ENCODE results near the gene ABHD10.

ABHD10 gene

DNA sequence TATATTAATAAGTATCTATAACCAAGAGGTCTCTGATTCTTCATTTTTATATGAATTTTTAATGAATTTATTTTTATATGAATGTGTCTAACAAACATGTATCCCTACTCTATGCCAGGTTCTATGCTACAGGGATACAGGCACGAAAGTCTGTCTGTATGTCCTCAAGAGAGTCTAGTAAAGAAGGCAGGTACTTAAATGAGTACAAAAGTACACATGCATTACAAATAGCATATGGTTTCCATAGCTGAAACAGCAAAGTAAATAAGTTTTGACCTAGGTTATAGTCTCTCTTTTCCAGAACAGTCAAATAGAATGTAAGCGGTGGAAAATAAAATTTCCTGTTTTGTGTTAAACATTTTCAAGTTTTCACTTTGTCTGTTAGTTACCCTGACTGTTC, 13.3 kb upstream of the ABHD10 start:
- DNase-seq (ENCODE audit: low read depth, low spot score), result no peak

DNA sequence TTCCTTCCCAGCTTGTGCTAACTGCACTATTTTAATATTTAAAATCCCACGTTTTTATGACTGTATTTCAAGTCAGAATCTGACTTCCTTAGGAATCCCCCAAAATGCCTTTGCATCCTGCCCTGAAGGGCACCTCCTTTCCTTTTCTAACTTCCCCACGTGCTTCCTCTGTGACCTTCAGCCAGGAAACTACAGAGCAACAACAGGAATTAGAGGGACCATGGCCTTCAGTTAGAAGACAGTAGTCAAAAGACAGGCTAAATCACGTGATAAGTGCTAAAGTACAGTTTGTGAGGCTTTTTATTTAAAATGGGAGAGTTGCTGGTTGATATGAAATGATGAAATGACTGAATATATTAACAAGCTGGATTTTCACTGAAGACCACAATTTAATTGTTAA, 11.8 kb upstream of the ABHD10 start:
- no peak for DNase-seq (ENCODE audit: low read depth, low spot score)

DNA sequence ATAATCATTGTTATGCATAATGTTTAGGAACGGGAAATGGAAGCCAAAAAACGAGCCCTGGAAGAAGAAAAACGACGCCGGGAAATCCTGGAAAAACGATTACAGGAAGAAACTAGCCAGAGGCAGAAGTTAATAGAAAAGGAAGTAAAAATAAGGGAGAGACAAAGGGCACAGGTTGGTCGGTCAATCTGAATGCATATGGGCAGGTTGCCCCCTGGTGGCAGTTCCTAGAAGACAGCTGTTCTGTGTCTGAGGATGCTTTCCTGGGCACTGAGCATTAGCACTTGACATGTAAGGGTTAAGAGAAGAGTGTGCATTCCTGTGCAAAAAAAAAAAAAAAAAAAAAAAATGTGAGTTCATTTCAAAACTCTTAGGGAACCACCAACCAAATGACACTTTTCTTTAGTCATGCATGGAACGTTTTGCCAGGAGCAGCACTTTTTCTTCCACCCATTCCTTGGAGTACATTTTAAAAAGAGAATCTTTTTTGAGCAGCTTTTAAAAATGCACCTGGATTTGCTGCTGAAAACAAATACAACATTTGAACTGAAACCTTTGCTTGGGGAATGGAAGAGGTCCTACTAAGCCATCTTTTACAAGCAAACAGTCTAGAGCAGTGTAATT, 11.1 kb upstream of the ABHD10 start:
- peak; percentile 67 for DNase-seq (ENCODE audit: low read depth, low spot score)

DNA sequence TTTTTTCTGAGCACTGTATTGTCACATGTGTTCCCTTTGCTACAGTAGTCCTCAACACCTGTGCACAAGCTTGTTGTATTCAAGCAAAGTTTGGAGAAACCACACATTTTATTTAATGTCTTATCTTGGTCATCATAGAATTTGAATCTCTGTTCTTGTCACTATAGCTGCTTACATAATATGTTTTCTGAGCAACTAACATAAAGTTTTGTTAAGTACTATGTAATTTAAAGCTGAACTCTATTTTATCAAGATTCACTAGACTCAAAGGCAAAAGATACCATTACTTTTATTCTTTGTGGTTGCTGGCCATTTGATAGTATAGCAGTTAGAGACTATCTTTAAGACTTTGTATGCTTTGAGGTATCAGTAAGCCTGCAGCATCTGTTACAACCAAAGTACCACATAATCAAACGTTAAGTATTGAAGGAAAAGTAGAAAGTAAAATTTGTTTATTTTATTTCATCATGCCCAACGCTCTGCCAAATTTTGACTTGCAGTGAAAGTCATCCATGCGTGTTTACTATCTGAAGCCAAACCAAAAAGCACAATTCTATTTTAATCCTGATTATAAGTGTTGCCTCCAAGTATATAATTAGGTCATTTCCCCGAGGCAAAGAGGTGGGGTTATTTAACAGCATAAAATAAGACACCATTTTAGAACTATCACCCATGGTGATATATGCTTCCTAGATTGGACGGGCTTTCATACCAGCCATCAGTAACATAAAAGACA, 10.3 kb upstream of the ABHD10 start:
- no peak for DNase-seq (ENCODE audit: low read depth, low spot score)

DNA sequence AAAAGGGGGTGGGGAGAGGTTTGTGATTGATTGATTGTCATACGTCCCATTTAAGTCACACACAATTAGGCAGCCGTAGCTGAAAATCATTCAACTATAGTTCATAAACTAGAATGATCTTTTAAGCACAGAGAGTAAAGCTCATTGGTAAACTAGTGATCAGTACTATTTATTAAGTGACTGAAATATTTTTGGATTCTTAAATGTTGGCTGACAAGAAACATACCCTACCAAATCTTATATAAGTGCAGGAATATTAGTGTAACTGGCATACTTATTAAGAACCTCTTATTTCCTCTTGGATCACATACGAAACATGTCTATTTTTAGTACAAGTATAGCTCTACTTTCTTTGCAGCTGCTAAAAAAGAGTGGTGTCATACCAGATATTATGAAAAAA, 8.4 kb upstream of the ABHD10 start:
- DNase-seq (ENCODE audit: low read depth, low spot score), result no peak

DNA sequence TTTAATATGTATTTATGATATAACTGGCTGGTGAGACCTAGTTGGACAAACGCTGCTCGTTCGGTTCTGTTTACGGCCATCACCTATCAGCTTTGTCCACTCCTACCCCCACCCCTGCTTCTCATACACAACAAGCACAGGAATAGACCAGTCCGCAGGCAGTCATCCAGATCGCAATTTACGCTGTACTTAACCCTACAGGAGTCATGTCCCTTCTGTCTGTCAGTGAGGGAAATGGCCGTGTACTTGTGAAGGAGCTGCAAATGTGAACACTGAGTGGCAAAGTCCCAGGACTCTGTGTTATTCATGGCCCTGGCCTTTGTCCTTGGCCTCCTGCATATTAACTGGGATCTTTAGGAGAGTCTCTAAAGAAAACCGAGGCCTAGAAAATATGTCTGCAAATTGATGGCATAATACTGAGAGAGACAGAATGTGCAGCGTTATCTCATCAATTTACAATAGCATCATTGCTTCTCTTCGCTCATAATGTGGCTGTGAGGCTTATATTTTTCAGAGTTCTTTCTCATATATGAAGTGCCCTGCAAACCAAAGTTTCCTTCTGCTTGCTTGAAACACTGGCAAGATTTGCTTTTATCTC, 7.2 kb upstream of the ABHD10 start:
- DNase-seq (ENCODE audit: low read depth, low spot score), result no peak

DNA sequence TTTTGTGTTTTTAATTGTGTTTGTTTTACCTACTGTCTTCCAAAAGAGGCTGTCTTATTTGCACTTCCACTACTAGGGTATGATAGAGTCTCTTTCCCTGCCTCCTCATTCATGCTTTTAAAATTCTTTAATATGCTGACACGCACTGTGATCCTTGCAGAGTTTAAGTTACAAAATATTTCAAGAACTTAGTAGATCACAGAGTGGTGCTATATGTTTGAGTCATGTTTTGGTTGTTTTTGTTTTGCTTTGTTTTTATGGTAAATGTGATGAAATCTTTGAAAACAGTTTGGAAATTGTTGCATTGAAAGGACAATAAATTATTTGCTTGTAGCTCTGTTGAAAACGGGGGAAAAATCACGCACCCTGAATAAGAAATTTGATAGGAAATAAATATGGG, 5.9 kb upstream of the ABHD10 start:
- no peak for DNase-seq (ENCODE audit: low read depth, low spot score)

DNA sequence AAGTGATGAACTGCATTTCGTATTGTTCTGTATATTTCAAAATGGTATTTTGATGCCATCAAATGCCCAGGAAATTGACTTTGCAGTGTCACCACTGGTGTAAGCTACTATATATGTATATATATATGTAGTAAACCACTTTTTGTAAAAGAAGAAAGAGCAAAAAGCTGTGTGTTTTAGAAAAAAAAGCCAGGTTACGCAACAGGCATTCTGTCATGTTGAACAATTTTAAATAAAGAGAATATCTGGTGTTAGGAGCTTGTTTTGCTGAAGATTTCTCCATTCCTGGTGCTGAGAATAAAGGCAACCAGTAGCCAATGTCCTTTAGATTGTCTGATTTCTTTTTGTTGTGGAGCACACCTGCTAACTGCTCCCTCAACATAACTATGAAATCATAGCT, 3.7 kb upstream of the ABHD10 start:
- no peak for DNase-seq (ENCODE audit: low read depth, low spot score)

DNA sequence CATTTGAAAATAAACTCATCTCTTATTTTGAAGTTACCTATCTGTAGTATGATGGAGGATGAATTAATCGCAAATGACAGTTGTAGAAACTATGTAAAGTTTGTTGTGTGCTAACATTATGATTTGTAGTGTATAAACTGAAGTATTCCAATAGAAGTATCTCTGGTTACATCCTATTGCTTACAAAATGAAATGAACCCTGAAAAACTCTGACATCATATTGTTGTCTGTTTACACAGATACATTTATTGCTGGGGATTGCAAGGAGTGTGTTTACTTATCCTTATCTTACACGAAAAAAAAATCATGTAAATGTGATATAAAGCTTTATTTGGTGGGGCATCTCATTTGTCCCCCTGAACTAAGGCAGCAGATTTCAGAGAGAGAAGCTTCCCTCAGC, 2.6 kb upstream of the ABHD10 start:
- no peak for DNase-seq (ENCODE audit: low read depth, low spot score)

DNA sequence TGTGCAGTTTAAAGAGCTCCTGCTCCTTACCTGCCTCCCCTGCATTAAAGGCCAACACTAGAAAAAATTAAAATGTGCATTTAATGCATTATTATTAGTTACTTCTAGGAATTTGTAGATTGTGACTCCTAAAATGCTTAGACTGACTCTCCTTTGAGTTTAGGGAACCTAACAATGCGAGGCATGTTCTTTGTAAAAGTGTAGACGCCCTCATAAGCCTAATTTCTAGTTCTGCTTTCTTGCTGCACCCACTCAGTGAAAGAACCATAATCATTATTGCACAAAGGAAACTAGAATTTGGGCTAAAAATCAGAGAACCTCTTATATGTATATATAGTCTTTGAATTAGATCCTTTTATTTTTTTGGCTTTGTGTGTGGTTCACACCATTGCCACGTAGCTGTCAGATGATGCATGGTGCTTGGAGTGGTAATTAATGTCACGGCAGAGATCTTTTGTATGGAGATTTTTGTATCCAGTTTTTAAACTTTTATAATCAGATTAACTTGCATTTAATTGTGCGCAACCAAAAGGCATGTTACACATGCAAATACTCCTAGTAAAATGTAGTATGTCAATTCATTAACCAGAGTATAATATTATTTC, 710 bp downstream of the ABHD10 start:
- DNase-seq (ENCODE audit: low read depth, low spot score), result no peak

DNA sequence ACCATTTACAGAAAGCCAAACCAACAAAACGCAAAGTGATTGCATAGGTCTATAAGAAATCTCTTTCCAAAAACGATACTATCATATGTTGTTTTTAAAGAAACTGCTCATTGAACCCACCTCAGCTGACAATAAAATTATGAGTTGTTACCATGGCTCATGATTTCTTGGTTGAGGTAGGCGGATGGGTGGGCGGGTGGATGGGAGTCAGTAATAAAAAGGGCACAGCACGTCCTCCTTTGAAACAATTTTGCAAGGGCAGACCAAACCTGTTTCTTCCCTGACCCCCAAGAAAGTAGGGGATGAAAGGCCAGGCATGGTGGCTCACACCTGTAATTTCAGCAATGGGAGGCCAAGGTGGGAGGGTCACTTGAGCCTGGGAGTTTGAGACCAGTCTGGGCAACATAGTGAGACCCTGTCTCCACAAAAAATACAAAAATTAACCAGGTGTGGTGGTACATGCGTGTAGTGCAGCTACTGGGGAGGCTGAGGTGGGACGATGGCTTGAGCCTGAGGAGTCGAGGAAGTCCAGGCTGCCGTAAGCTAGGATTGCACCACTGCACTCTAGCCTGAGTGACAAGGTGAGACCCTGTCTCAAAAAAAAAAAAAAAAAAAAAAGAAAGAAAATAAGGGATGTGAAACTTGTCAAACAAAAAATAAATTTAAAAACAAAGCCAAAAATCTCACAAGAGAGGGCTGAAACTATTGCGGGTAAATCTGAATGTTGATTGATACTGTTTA, 2.1 kb downstream of the ABHD10 start:
- no peak for DNase-seq (ENCODE audit: low read depth, low spot score)

DNA sequence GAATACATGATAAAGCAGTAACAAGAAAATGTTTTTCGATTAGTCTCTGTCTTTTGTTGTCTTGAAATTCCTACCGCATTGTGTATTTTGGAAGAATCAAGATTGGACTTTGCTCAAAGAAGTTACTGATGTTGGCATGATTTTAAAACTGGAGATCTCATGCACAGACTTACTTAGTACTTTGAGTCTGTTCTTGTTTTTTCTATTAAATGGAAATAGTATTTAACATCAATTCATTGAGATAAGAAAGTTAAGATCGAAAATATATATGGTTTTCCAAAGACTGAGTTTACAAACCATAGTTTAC, 2.6 kb downstream of the ABHD10 start:
- no peak for DNase-seq (ENCODE audit: low read depth, low spot score)

DNA sequence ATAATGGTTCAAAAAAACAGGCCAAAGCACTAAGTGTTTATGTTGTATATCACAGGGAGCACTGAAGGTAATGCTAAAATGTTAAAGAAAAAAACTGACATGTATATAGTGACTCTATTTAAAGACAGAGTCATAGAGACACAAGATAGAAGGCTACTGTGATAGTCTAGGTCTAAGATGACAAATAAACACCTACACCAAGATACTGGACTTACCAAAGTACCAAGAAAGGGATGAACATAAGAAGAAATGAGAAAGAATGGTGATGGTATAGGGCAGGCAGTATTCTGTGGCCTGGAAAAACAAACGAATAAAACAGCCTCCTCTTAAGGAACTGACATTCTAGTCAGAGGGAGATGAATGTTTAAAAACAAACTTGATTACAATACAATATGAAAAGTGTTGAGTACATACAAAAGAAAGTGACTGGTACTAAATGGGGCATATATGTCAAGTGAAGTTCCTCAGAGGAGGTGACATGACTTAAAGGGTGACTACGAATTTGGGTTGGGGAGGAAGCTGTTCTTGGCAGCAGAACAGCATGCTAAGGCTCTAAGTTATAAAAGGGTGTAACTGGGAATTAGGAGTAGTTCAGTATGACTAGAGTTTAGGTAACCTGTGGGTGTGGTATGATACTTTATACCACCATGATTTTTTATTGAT, 5.9 kb downstream of the ABHD10 start:
- no peak for DNase-seq (ENCODE audit: low read depth, low spot score)

DNA sequence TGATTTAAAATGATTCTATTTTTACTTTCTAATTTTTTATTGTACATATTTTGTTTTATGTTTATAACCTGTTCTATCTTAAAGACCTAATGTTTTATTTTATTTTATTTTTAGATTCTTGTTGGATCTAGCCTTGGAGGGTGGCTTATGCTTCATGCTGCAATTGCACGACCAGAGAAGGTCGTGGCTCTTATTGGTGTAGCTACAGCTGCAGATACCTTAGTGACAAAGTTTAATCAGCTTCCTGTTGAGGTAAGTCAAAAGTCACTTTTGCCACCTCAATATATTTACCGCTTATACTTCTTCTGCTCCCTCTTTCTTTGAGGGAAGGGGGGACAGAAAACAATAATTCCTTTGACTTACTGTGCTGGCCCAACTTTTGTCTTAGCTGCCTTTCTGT, 8.0 kb downstream of the ABHD10 start:
- no peak for DNase-seq (ENCODE audit: low read depth, low spot score)

DNA sequence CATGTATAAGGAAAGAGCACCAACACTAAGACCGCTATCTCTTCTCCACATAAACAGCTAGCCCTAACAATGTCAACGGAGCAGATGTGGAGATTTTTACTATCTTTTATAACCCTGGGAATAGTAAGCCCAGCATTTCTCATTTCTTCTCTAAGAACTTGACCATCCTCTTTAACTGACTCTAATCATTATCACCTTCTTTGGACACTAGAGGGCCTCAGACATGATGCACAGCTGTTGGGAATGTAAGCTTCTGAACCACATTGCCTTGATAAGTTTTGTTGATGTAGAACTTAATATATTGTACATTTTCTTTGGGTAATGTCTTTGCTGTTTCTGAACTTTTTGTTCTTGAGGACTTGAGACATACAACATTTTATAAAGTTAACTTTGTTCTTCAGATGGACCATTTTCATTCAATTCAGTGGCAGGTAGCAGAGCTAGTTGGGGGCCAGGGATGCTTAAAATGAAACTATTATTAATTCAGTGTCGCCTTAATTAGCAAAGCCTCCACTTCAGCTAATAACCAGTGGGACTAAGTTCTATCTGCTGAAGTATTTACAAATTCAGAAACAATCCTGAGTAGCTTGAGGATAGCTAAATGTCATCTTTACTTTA, 10.3 kb downstream of the ABHD10 start:
- DNase-seq (ENCODE audit: low read depth, low spot score), result no peak

DNA sequence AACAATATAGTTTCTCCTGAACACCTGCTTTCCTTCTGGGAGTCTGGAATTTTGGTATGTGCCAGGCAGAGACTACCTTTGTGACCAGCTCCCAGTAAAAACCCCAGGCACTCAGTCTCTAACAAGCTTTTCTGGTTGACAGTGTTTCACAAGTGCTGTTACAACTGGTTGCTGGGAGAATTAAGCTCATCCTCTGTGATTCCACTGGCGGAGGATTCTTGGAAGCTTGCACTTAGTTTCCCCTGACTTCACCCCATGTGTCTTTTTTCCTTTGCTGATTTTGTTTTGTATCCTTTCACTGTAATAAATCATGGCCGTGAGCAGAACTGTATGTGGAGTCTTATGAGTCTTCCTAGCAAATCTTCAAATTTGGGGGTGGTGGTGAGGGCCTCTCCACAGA, 14.2 kb downstream of the ABHD10 start:
- DNase-seq (ENCODE audit: low read depth, low spot score), result no peak

DNA sequence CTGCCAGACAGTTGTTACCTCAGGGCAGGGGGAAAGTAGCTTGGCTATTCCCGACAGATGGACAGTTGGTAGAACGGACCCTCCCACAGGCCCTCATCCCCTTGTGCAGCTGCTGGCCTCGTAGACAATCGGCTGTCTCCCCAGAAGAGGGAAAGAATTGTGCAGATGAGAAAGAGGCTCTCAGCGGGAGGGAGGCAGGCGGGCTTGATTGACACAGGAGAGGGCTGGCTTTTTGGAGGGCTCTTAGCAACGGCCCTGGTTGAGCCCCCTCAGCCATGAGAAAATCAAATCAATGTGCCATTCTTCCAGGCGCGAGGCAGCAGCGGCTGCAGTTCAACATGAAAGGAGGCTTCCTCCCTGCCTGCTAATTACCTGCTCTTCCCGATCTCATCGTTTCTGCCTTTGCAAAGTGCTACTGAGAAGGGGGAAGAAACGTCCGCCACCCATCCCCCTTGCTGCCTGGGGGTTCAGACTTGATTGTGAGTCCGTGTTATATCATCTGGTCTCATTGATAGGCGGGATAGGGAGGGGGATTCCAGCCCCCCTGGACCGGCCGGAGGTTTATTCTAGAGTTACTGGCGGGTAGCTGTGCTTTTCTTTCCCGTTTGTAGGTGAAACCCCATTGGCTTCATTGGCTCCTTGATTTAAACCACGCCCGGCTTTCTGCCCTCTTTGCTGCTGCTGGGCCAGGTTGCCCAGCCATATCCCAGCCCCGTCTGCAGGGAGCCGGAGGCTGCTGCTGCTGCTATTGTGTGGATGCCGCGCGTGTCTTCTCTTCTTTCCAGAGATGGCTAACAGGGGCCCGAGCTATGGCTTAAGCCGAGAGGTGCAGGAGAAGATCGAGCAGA, 20.0 kb downstream of the ABHD10 start, which contains the start of gene TAGLN3:
TSS of gene TAGLN3 (plus strand) at position 287 of the 848 bp plus-strand sequence. CDS start at position 788, 501 bp downstream.
- no peak for DNase-seq (ENCODE audit: low read depth, low spot score)

DNA sequence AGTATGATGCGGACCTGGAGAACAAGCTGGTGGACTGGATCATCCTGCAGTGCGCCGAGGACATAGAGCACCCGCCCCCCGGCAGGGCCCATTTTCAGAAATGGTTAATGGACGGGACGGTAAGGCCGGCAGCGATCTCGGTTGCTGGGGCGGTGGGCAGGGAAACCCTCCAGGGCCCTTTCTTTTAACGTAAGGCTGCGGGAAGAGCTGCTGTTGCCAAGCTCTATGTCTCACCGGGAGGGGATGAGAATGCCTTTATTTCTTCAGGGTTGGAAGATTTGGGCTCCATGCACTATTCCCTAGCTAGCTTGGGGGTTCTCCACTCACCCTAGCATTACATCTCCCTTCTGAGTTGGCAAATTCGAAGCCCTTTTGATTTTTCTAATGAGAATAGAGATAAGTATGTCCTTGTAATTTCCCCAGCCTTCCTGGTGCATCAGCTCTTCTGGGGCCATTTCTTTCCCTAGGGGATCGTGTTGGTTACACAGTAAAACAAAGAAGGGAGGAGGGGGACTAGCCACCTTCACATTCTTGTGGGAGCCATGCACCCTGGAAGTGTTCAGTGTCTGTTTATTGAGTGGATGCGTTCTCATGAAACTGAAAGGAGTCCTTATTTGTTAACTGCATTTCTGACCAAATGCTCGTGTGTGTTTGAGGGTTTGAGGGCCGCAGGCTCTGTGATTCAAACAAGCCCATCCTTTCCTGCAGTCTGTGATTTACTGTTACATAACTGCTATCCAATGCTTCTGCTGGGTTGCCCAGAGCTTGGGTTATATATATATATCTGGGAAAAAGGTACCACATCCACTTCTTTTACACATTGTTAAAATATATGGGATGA, 20.9 kb downstream of the ABHD10 start:
- DNase-seq (ENCODE audit: low read depth, low spot score), result no peak

DNA sequence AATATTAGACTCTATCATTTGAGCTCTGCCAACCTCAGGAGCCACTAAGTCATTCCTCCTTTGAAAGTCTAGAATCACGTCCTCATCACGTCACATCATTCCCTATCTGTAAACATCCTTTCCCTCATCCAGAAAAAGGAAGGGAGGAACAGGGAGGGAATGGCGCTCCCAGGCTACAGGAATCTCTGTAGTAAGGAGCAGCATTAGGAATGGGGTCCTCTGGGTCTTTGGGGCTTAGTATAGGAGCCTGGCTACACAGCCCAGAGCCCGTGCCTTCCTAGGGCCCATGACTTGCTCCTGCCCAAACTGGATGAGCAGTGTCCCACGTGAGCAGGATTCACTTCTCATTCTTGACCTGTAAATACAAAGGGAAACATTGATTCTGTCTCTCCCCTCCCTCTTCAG, 21.5 kb downstream of the ABHD10 start:
- no peak for DNase-seq (ENCODE audit: low read depth, low spot score)
